Stimulated activated memory B cell treated with anti-CD40 and anti-IgM and Interleukin-4, amounts not matched to agents 10 μg/mL and 1 μg/mL and 100 μg/mL, for 72 hours (primary cell): ENCODE results near the gene CECR2.
"Not testable (repeated sequence)": the region's sequence is repeated elsewhere in the genome, so short reads cannot be mapped to it uniquely, and the experiment has no call there.

Experiments
- ATAC-seq: fragments of 150-1000 bp; cut with Tn5 transposase; 2 replicates; pipeline ENCODE4 v1.10.0; 2021
- H3K27ac Mint-ChIP-seq: one replicate; pipeline ENCODE4 v1.8.0; 2022; ENCODE audit warnings: mild to moderate bottlenecking, mixed read lengths
- H3K27me3 Mint-ChIP-seq: one replicate; pipeline ENCODE4 v1.8.0; 2022; ENCODE audit warnings: mixed read lengths
- H3K36me3 Mint-ChIP-seq: one replicate; pipeline ENCODE4 v1.8.0; 2022; ENCODE audit warnings: mixed read lengths
- H3K4me1 Mint-ChIP-seq: one replicate; pipeline ENCODE4 v1.8.0; 2022; ENCODE audit warnings: mixed read lengths
- H3K4me3 Mint-ChIP-seq: one replicate; pipeline ENCODE4 v1.8.0; 2022; ENCODE audit warnings: mild to moderate bottlenecking, moderate library complexity, mixed read lengths
- H3K9me3 Mint-ChIP-seq: one replicate; pipeline ENCODE4 v1.8.0; 2022; ENCODE audit warnings: mixed read lengths

Gene CECR2

DNA sequence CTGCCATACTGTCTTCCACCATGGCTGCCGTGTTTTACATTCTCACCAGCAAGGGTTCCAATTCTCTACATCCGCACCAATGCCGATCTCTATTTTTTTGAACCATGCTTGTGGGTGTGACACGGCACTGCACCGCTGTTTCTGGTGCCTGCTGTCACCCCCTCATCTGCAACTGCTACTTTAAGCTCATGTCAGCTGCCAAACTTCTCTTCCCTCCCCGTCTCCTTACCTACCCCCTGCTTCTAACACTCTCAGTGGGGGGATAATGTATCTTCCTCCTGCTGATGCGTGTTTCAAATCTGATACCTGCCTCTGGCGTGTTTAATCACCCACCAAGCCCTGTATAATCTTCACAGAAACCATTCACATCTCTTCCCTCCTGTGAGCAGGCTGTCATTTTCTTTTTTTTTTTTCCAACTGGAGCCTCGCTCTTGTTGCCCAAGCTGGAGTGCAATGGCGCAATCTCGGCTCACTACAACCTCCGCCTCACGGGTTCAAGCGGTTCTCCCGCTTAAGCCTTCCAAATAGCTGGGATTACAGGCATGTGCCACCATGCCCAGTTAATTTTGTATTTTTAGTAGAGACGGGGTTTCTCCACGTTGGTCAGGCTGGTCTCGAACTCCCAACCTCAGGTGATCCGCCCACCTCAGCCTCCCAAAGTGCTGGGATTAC is 196.9 kb downstream of the CECR2 start:
- not testable (repeated sequence) for H3K9me3 Mint-ChIP-seq, H3K4me3 Mint-ChIP-seq, H3K4me1 Mint-ChIP-seq, ATAC-seq, H3K36me3 Mint-ChIP-seq, H3K27ac Mint-ChIP-seq
- H3K27me3 Mint-ChIP-seq: peaks cover 18% of the 10 kb centered on the region

DNA sequence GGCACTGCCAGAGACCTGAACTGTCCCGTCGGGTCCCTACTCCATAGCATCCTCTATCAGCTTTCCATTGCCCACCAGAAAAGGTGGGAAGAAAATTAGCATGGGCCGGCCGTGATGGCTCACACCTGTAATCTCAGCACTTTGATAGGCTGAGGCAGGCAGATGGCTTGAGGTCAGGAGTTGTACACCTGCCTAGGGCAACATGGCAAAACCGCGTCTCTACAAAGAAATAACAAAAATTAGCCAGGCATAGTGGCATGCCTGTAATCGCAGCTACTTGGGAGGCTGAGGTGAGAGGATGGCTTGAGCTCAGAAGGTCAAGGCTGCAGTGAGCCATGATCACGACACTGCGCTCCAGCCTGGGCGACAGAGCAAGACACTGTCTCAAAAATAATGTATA is 197.5 kb downstream of the CECR2 start:
- ATAC-seq: no peak
- Mint-ChIP-seq H3K9me3 (no peaks in the 10 kb centered on the region), H3K4me3 (no peak overlapping the region), H3K4me1 (no peaks in the 10 kb centered on the region), H3K27ac (no peak overlapping the region), H3K27me3 (peaks cover 24% of the 10 kb centered on the region), H3K36me3 (no peaks in the 10 kb centered on the region)

- no peaks in the 10 kb centered on the region for H3K4me1 Mint-ChIP-seq
- no peak overlapping the region for H3K4me3 Mint-ChIP-seq
- ATAC-seq: no peak
- H3K27ac Mint-ChIP-seq: no peak overlapping the region
- H3K36me3 Mint-ChIP-seq: no peaks in the 10 kb centered on the region
- peaks cover 37% of the 10 kb centered on the region for H3K27me3 Mint-ChIP-seq
- no peaks in the 10 kb centered on the region for H3K9me3 Mint-ChIP-seq
Measured at GRCh38 chr22:17569971-17570511, 200.8 kb downstream of the CECR2 start.

GRCh38 chr22:17570851-17571631 is 201.8 kb downstream of the CECR2 start:
- Mint-ChIP-seq H3K27me3 (peaks cover 37% of the 10 kb centered on the region), H3K36me3 (no peaks in the 10 kb centered on the region), H3K4me3 (no peak overlapping the region), H3K9me3 (no peaks in the 10 kb centered on the region), H3K4me1 (no peaks in the 10 kb centered on the region), H3K27ac (no peak overlapping the region)
- no peak for ATAC-seq

GRCh38 chr22:17575151-17575550 is 205.9 kb downstream of the CECR2 start:
- no peak for ATAC-seq

DNA sequence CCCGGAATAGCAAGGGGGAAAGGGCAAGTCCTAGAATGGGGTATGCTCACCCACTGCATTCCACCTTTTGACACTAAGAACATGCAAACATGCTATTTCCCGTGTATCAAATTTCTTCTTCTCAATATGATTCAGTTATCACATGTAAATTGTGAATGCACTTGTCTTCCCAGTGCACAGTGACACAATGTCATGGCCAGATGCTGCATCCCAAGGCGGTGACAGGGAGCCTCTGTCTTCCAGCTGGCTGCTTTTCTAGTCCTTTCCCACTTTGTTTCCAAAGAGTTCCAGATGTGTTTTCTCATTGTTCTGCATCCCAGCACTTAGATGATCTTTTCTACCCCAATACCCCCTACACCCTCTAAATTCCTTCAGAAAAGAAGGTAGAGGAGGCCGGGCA is 206.4 kb downstream of the CECR2 start:
- Mint-ChIP-seq H3K27me3 (peaks cover 23% of the 10 kb centered on the region), H3K36me3 (no peaks in the 10 kb centered on the region), H3K4me3 (no peak overlapping the region), H3K9me3 (no peaks in the 10 kb centered on the region), H3K4me1 (no peaks in the 10 kb centered on the region), H3K27ac (no peak overlapping the region)
- no peak for ATAC-seq

More at GRCh38 chr22:17575151-17575550, 205.9 kb downstream of the CECR2 start:
- Mint-ChIP-seq H3K4me3 (no peak overlapping the region), H3K36me3 (no peaks in the 10 kb centered on the region), H3K9me3 (no peaks in the 10 kb centered on the region), H3K27ac (no peak overlapping the region), H3K4me1 (no peaks in the 10 kb centered on the region), H3K27me3 (peaks cover 29% of the 10 kb centered on the region)

DNA sequence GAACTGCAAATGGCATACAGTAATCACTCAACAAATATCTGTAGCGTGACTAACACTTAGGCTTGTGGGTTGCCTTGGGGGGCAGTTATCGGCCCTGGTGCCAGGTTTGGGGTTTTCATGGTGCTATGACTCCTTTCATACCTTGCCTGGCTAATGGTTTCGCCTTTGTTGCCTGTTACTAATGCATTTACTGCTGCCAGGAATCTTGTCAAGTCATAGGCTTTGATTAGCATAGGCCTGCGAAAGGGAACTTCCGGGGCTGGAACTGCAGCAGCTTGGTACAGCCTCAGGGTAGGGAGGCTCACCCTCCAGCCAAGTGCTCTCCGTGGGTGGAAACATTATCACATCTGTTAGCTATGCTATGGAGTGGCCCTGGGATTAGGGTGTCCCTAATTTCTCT is 207.2 kb downstream of the CECR2 start:
- H3K27me3 Mint-ChIP-seq: peaks cover 18% of the 10 kb centered on the region
- H3K4me1 Mint-ChIP-seq: no peaks in the 10 kb centered on the region
- H3K9me3 Mint-ChIP-seq: no peaks in the 10 kb centered on the region
- peak; percentile 50 for ATAC-seq
- H3K36me3 Mint-ChIP-seq: no peaks in the 10 kb centered on the region
- H3K4me3 Mint-ChIP-seq: no peak overlapping the region
- H3K27ac Mint-ChIP-seq: no peak overlapping the region

DNA sequence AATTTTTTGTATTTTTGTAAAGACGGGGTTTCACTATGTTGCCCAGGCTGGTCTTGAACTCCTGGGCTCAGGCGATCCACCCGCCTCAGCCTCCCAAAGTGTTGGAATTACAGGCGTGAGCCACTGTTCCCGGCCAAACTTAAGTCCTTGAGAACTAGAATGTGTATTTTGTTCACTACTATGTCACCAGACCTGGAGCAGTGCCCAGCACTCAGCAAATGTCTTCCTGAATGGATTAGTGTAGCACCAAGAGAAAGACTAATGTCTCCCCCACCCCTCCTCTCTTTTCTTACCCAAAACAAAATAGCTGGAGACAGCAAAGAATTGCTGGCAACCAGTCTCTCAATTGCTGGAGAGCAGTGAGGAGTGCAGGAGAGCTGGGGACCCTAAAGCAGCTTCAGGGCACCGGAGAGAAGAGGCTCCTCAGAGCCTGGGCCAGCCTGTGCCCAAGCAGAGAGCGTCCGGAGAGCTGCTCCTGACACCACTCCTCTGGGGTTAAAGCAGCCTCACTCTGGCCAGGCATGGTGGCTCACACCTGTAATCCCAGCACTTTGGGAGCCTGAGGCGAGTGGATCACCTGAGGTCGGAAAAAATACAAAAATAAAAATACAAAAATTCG is 209.0 kb downstream of the CECR2 start:
- H3K4me3 Mint-ChIP-seq: no peak overlapping the region
- no peaks in the 10 kb centered on the region for H3K9me3 Mint-ChIP-seq
- no peak for ATAC-seq
- H3K36me3 Mint-ChIP-seq: no peaks in the 10 kb centered on the region
- no peak overlapping the region for H3K27ac Mint-ChIP-seq
- peaks cover 19% of the 10 kb centered on the region for H3K27me3 Mint-ChIP-seq
- H3K4me1 Mint-ChIP-seq: no peaks in the 10 kb centered on the region

GRCh38 chr22:17579535-17579981 is 210.3 kb downstream of the CECR2 start:
- H3K4me1 Mint-ChIP-seq: no peaks in the 10 kb centered on the region
- H3K27ac Mint-ChIP-seq: no peak overlapping the region
- no peak overlapping the region for H3K4me3 Mint-ChIP-seq
- no peak for ATAC-seq
- no peaks in the 10 kb centered on the region for H3K36me3 Mint-ChIP-seq
- peaks cover 10% of the 10 kb centered on the region for H3K27me3 Mint-ChIP-seq
- H3K9me3 Mint-ChIP-seq: no peaks in the 10 kb centered on the region

- Mint-ChIP-seq H3K36me3 (no peaks in the 10 kb centered on the region), H3K4me1 (no peaks in the 10 kb centered on the region), H3K27me3 (peaks cover 10% of the 10 kb centered on the region), H3K27ac (no peak overlapping the region), H3K4me3 (no peak overlapping the region), H3K9me3 (no peaks in the 10 kb centered on the region)
- ATAC-seq: peak; percentile 34
Measured at GRCh38 chr22:17580441-17581031, 211.3 kb downstream of the CECR2 start.

- ATAC-seq: no peak
- Mint-ChIP-seq H3K27me3 (peaks cover 10% of the 10 kb centered on the region), H3K36me3 (no peaks in the 10 kb centered on the region), H3K9me3 (no peaks in the 10 kb centered on the region), H3K4me3 (no peak overlapping the region), H3K27ac (no peak overlapping the region), H3K4me1 (no peaks in the 10 kb centered on the region)
Measured at GRCh38 chr22:17581056-17581455, 211.8 kb downstream of the CECR2 start.

DNA sequence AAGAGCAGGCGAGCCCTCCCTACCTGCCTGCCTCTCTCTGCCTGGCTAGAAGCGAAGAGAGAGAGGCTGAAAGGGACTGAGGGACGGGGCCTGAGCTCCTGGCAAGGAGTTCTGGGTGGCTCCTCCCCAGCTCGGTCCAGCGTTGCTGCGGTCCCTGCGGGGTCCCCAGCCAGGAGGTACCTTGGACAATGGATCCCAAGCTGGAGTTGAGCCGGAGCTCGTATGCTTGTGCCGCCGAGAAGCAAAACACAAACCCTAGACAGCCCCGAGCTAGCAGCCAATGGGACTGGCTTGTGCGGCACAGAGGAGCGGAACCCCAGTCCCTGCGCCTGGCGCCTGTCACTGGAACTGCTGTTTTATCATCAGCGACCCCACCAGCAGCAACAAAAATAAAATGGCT is 212.4 kb downstream of the CECR2 start:
- Mint-ChIP-seq H3K4me1 (no peaks in the 10 kb centered on the region), H3K36me3 (no peaks in the 10 kb centered on the region), H3K27me3 (peaks cover 10% of the 10 kb centered on the region), H3K9me3 (no peaks in the 10 kb centered on the region), H3K27ac (no peak overlapping the region), H3K4me3 (no peak overlapping the region)
- ATAC-seq: no peak

GRCh38 chr22:17583151-17583550 is 213.9 kb downstream of the CECR2 start:
- ATAC-seq: no peak
- no peak overlapping the region for H3K27ac Mint-ChIP-seq
- peaks cover 10% of the 10 kb centered on the region for H3K27me3 Mint-ChIP-seq
- no peaks in the 10 kb centered on the region for H3K36me3 Mint-ChIP-seq
- no peaks in the 10 kb centered on the region for H3K9me3 Mint-ChIP-seq
- H3K4me3 Mint-ChIP-seq: no peak overlapping the region
- no peaks in the 10 kb centered on the region for H3K4me1 Mint-ChIP-seq

DNA sequence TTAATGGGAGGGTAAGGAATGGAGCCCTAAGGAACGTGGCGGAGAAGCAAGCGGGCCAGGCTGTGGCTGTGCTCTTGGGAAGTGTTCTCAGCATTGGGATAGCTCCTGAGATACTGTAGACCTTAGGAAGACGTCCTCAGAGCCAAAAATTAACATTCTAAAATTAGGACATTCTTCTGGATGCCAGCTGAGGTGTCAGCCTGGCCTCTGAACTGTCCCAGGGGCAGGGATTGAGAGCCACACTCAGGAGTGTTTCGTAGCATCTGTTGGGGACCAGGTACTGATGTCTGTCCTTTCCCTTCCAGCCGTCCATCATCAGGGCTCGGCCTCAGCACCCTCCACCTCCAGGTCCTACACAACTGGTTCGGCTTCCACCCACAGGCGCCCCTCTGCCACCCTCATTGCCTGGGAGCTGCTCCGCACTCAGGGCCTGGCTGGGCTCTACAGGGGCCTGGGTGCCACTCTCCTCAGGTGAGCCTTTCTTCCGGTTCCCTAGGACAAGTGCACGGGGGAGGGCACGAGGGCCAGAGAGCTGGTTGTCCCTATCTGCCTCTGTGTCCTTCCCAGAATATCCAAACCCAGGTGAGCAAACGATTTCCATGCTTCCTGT is 217.7 kb downstream of the CECR2 start:
- Mint-ChIP-seq H3K4me3 (no peak overlapping the region), H3K27ac (no peak overlapping the region), H3K36me3 (peaks cover 25% of the 10 kb centered on the region), H3K4me1 (no peaks in the 10 kb centered on the region), H3K9me3 (no peaks in the 10 kb centered on the region), H3K27me3 (peaks cover 3% of the 10 kb centered on the region)
- ATAC-seq: no peak

DNA sequence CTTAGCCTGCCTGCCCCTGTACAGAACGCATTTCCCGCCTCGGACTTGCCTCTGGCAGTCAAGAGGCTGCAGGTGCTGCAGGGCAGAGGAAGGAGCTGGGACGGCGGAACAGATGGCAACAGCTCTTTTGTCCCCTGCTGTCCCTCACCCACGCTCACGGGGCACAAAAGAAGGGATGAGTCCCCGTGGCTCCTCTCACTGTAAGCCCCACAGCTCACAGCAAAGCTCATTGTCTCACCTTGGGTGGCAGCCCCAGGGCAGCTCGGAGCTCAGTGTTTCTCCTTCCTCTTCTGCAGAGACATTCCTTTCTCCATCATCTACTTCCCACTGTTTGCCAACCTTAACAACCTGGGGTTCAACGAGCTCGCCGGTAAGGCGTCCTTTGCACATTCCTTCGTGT is 218.4 kb downstream of the CECR2 start:
- Mint-ChIP-seq H3K9me3 (no peaks in the 10 kb centered on the region), H3K4me1 (no peaks in the 10 kb centered on the region), H3K27me3 (no peaks in the 10 kb centered on the region), H3K27ac (no peak overlapping the region), H3K4me3 (no peak overlapping the region), H3K36me3 (peaks cover 31% of the 10 kb centered on the region)
- ATAC-seq: no peak
